ENCODE data around the gene HOXC5. TPM values are rescaled to one million over a fixed set of nuclear protein-coding genes. Genes with fewer than 3 reads are reported as not detected.

HOXC5 gene
- total RNA-seq, 1 donor from 2014 or later, result not detected

DNA sequence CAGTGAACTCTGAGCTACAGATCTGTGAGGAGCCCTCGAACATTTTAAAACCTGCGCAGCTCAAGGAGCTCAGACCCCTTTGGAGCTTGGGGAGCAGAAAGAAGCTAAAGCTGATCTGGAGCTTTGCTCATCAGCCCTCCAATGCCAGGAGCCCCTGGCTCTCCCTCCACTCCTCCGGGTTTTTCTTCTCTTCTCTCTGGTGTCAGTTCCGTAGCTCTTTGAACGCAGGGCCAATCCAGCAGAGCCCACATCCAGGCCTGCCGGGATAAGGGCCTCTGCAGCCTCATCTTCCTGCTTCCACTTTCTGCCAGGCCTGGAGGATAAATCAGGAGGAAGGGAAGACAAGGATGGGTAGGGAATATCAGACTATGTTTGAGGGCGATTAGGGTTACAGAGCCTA is 26.8 kb downstream of the HOXC5 start:
- Mint-ChIP-seq H3K27me3 (ENCODE audit: low read depth, unreplicated experiment) (peaks cover 94% of the 10 kb centered on the region), H3K27ac (ENCODE audit: unreplicated experiment) (no peak overlapping the region), H3K36me3 (ENCODE audit: low read depth, unreplicated experiment) (no peaks in the 10 kb centered on the region), H3K4me3 (ENCODE audit: unreplicated experiment) (no peak overlapping the region), H3K4me1 (ENCODE audit: low read depth, unreplicated experiment) (no peaks in the 10 kb centered on the region), H3K9me3 (ENCODE audit: unreplicated experiment) (peaks cover 5% of the 10 kb centered on the region)
- no peak for TF ChIP-seq EZH2 (IDR thresholded peaks at IDR 0.05; ENCODE audit: insufficient read depth, low read length)
- TF ChIP-seq, protein P1, sequence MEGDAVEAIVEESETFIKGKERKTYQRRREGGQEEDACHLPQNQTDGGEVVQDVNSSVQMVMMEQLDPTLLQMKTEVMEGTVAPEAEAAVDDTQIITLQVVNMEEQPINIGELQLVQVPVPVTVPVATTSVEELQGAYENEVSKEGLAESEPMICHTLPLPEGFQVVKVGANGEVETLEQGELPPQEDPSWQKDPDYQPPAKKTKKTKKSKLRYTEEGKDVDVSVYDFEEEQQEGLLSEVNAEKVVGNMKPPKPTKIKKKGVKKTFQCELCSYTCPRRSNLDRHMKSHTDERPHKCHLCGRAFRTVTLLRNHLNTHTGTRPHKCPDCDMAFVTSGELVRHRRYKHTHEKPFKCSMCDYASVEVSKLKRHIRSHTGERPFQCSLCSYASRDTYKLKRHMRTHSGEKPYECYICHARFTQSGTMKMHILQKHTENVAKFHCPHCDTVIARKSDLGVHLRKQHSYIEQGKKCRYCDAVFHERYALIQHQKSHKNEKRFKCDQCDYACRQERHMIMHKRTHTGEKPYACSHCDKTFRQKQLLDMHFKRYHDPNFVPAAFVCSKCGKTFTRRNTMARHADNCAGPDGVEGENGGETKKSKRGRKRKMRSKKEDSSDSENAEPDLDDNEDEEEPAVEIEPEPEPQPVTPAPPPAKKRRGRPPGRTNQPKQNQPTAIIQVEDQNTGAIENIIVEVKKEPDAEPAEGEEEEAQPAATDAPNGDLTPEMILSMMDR (IDR thresholded peaks at IDR 0.05; ENCODE audit: insufficient read depth, low read depth, low read length), result no peak
- Histone ChIP-seq H3K27ac (ENCODE audit: low read depth, low read length) (no peak overlapping the region), H4K20me1 (ENCODE audit: insufficient read depth, low read length) (no peaks in the 10 kb centered on the region), H3K27me3 (ENCODE audit: insufficient read depth, low read length) (peaks cover 74% of the 10 kb centered on the region), H3K36me3 (ENCODE audit: insufficient read depth, low read length) (no peaks in the 10 kb centered on the region), H3K9me3 (ENCODE audit: insufficient read depth, low read depth, low read length) (no peaks in the 10 kb centered on the region), H2AFZ (ENCODE audit: low read depth, low read length) (no peak overlapping the region), H3K4me1 (ENCODE audit: insufficient read depth, low read length) (no peaks in the 10 kb centered on the region), H3K9ac (ENCODE audit: low read length) (no peak overlapping the region), H3K79me2 (ENCODE audit: insufficient read depth, low read length) (no peaks in the 10 kb centered on the region), H3K4me2 (ENCODE audit: low read length) (no peak overlapping the region), H3K4me3 (ENCODE audit: insufficient read depth, low read depth, low read length) (no peak overlapping the region)
- FAIRE-seq (no peak), DNase-seq (ENCODE audit: low read depth) (no peak)

DNA sequence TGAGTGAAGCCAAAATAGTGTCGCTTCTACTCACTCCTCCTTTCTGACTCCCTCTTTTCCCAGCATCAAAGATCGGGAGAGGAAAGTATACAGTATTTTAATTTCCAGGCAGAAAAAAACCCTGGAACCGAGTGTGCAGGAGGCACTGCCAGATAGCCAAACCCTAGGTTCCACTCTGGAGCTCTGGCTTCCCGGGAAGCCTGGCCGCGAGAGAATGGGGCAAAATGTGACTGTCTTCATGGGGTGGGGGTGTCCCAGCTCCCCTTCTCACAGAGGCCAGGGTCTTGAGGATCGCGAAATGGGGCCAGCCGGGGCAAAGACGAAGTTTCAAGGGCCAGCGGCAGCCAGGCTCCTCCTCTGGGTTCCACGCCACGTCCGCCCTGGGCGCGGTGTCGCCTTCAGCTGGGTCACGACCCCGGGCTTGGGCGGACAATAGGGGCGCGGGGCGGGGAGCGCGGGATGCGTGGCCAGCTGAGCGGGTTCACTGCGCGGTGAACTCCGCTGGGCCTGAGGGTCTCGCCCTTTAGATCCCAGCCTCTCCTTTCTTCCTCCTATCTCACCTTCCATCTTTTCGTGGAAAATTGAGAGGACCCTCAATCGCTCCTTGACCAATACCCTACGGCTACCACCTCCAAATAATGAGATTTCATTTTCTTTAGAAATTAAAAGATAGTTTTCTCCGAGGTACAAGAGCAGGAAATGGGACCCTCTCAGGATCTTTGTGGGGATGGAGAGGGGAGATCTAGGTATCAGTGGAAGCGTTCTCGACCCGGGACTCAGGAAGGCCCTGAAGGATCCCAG is 27.5 kb downstream of the HOXC5 start:
- Histone ChIP-seq H3K4me3 (ENCODE audit: insufficient read depth, low read depth, low read length) (no peak overlapping the region), H3K4me1 (ENCODE audit: insufficient read depth, low read length) (no peaks in the 10 kb centered on the region), H2AFZ (ENCODE audit: low read depth, low read length) (no peak overlapping the region), H4K20me1 (ENCODE audit: insufficient read depth, low read length) (no peaks in the 10 kb centered on the region), H3K27me3 (ENCODE audit: insufficient read depth, low read length) (peaks cover 75% of the 10 kb centered on the region), H3K4me2 (ENCODE audit: low read length) (no peak overlapping the region), H3K36me3 (ENCODE audit: insufficient read depth, low read length) (no peaks in the 10 kb centered on the region), H3K9me3 (ENCODE audit: insufficient read depth, low read depth, low read length) (no peaks in the 10 kb centered on the region), H3K79me2 (ENCODE audit: insufficient read depth, low read length) (no peaks in the 10 kb centered on the region), H3K9ac (ENCODE audit: low read length) (no peak overlapping the region), H3K27ac (ENCODE audit: low read depth, low read length) (no peak overlapping the region)
- Mint-ChIP-seq H3K4me3 (ENCODE audit: unreplicated experiment) (no peak overlapping the region), H3K27ac (ENCODE audit: unreplicated experiment) (no peak overlapping the region), H3K36me3 (ENCODE audit: low read depth, unreplicated experiment) (no peaks in the 10 kb centered on the region), H3K9me3 (ENCODE audit: unreplicated experiment) (peaks cover 4% of the 10 kb centered on the region), H3K4me1 (ENCODE audit: low read depth, unreplicated experiment) (no peaks in the 10 kb centered on the region), H3K27me3 (ENCODE audit: low read depth, unreplicated experiment) (peaks cover 94% of the 10 kb centered on the region)
- no peak for TF ChIP-seq EZH2 (IDR thresholded peaks at IDR 0.05; ENCODE audit: insufficient read depth, low read length)
- TF ChIP-seq, protein P1 (IDR thresholded peaks at IDR 0.05; ENCODE audit: insufficient read depth, low read depth, low read length), result no peak
- no peak for FAIRE-seq
- no peak for DNase-seq (ENCODE audit: low read depth)
